ENCODE results near the gene MRPS18C. TPM values are rescaled to one million over a fixed set of nuclear protein-coding genes. Genes with fewer than 3 reads are reported as not detected.

The MRPS18C gene
- polyA plus RNA-seq, 2 of the 4 experiments (the other 2 are of a cell fraction): 67.4 to 132 TPM

DNA sequence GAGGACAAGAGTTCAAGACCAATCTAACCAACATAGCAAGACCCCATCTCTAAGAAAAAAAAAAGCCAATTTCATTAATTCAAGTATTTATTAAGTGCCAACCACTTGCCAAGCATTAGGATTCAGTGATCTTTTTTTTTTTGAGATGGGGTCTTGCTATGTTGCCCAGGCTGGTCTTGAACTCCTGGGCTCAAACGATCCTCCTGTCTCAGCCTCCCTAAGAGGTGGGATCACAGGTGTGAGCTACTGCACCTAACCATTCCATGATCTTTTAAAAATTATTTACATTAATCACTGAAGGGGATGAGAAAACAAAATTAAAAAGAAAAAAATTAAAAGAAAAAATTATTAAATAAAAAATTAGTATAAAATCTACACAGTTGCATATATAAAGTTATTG, 24.7 kb upstream of the MRPS18C start:
- FAIRE-seq (no peak), DNase-seq (ENCODE audit: low read depth in 1 of 2, low spot score in 1 of 2) (no peak), ATAC-seq (no peak)
- TF ChIP-seq EHMT2 (IDR thresholded peaks at IDR 0.05; ENCODE audit: low read depth) (no peak), HOXA7 (CRISPR knock-in tag; IDR thresholded peaks at IDR 0.05) (no peak), CHD2 (IDR thresholded peaks at IDR 0.05; ENCODE audit: low read length, partially characterized antibody) (no peak), CBX8 (IDR thresholded peaks at IDR 0.05) (no peak), EP300 (IDR thresholded peaks at IDR 0.05) (no peak), KDM1A (IDR thresholded peaks at IDR 0.05; ENCODE audit: low read depth) (no peak), SREBF2 (IDR thresholded peaks at IDR 0.05) (no peak), PHF8 (IDR thresholded peaks at IDR 0.05; ENCODE audit: borderline replicate concordance, low read depth) (no peak), EHF (CRISPR knock-in tag; IDR thresholded peaks at IDR 0.05) (no peak), CTCF (IDR thresholded peaks at IDR 0.05) (no peak), NFE2L2 (conservative IDR thresholded peaks at IDR 0.05; ENCODE audit: low read length) (no peak), E2F6 (IDR thresholded peaks at IDR 0.05; ENCODE audit: borderline replicate concordance, low read depth) (no peak), HMGXB4 (CRISPR knock-in tag; IDR thresholded peaks at IDR 0.05; ENCODE audit: borderline replicate concordance) (no peak), RAD21 (conservative IDR thresholded peaks at IDR 0.05 in 1 of 2, IDR thresholded peaks at IDR 0.05 in 1 of 2) (no peak)
- TF ChIP-seq, protein P1, sequence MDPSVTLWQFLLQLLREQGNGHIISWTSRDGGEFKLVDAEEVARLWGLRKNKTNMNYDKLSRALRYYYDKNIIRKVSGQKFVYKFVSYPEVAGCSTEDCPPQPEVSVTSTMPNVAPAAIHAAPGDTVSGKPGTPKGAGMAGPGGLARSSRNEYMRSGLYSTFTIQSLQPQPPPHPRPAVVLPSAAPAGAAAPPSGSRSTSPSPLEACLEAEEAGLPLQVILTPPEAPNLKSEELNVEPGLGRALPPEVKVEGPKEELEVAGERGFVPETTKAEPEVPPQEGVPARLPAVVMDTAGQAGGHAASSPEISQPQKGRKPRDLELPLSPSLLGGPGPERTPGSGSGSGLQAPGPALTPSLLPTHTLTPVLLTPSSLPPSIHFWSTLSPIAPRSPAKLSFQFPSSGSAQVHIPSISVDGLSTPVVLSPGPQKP (IDR thresholded peaks at IDR 0.05; ENCODE audit: low read depth, low read length): no peak
- H3K27ac ChIP-seq: no peak overlapping the region
- no peak overlapping the region for H3K4me3 ChIP-seq
- no peak overlapping the region for H3K4me2 ChIP-seq
- ChIA-PET POLR2A (no interaction called here), CTCF (no interaction called here)
- 93% methylated on average over 1 of the region's 1 CpG for WGBS (ENCODE audit: missing lambda C conversion rate)
- H3K9me3 ChIP-seq: no peaks in the 10 kb centered on the region
- H3K4me1 ChIP-seq: no peaks in the 10 kb centered on the region

- 89% methylated on average over 4 of the region's 4 CpGs for WGBS (ENCODE audit: missing lambda C conversion rate)
- ChIA-PET CTCF (no interaction called here), POLR2A (no interaction called here)
- no peak for FAIRE-seq
- no peak for DNase-seq (ENCODE audit: low read depth in 1 of 2, low spot score in 1 of 2)
- H3K4me3 ChIP-seq: no peak overlapping the region
- no peaks in the 10 kb centered on the region for H3K4me1 ChIP-seq
- no peaks in the 10 kb centered on the region for H3K9me3 ChIP-seq
- H3K27ac ChIP-seq: no peak overlapping the region
- no peak overlapping the region for H3K4me2 ChIP-seq
- TF ChIP-seq, protein P2, sequence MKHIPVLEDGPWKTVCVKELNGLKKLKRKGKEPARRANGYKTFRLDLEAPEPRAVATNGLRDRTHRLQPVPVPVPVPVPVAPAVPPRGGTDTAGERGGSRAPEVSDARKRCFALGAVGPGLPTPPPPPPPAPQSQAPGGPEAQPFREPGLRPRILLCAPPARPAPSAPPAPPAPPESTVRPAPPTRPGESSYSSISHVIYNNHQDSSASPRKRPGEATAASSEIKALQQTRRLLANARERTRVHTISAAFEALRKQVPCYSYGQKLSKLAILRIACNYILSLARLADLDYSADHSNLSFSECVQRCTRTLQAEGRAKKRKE (CRISPR knock-in tag; IDR thresholded peaks at IDR 0.05; ENCODE audit: low read depth): no peak
- TF ChIP-seq E2F6 (IDR thresholded peaks at IDR 0.05; ENCODE audit: borderline replicate concordance, low read depth): no peak
- TF ChIP-seq NFE2L2 (conservative IDR thresholded peaks at IDR 0.05; ENCODE audit: low read length): no peak
- TF ChIP-seq ZFP36 (IDR thresholded peaks at IDR 0.05; ENCODE audit: borderline replicate concordance, partially characterized antibody): no peak
- TF ChIP-seq JUN (IDR thresholded peaks at IDR 0.05): no peak
- TF ChIP-seq NPAS2 (CRISPR knock-in tag; IDR thresholded peaks at IDR 0.05; ENCODE audit: borderline replicate concordance): no peak
- no peak for TF ChIP-seq NR3C1 (IDR thresholded peaks at IDR 0.05)
- TF ChIP-seq SREBF2 (IDR thresholded peaks at IDR 0.05): no peak
- no peak for TF ChIP-seq CHD2 (IDR thresholded peaks at IDR 0.05; ENCODE audit: low read length, partially characterized antibody)
- no peak for TF ChIP-seq PBX3 (IDR thresholded peaks at IDR 0.05)
- TF ChIP-seq MAFK (IDR thresholded peaks at IDR 0.05; ENCODE audit: partially characterized antibody): no peak
- TF ChIP-seq, protein P3, sequence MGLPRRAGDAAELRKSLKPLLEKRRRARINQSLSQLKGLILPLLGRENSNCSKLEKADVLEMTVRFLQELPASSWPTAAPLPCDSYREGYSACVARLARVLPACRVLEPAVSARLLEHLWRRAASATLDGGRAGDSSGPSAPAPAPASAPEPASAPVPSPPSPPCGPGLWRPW (IDR thresholded peaks at IDR 0.05): no peak
- TF ChIP-seq RAD21 (conservative IDR thresholded peaks at IDR 0.05 in 1 of 2, IDR thresholded peaks at IDR 0.05 in 1 of 2): no peak
- no peak for TF ChIP-seq HEYL (CRISPR knock-in tag; IDR thresholded peaks at IDR 0.05)
- no peak for TF ChIP-seq BHLHE40 (IDR thresholded peaks at IDR 0.05; ENCODE audit: low read depth, low read length)
- no peak for TF ChIP-seq MAX (IDR thresholded peaks at IDR 0.05)
- no peak for TF ChIP-seq PHF8 (IDR thresholded peaks at IDR 0.05; ENCODE audit: borderline replicate concordance, low read depth)
- no peak for ATAC-seq
Measured at GRCh38 chr4:83436680-83437079, 19.2 kb upstream of the MRPS18C start.
